Nephron (organoid): ENCODE measurements around the gene ARHGEF10L.

Experiments
- H3K27ac Mint-ChIP-seq, 3 experiments: 2 replicates each; pipeline ENCODE4 v1.8.0; 2020; ENCODE audit warnings: mixed read lengths in 3 of 3, mild to moderate bottlenecking in 2 of 3, moderate library complexity in 1 of 3
- H3K27me3 Mint-ChIP-seq: 2 replicates; pipeline ENCODE4 v1.8.0; 2021; ENCODE audit warnings: low read depth, mild to moderate bottlenecking, moderate library complexity, mixed read lengths
- H3K36me3 Mint-ChIP-seq: 2 replicates; pipeline ENCODE4 v1.8.0; 2020; ENCODE audit warnings: low read depth, mixed read lengths
- H3K4me1 Mint-ChIP-seq: 2 replicates; pipeline ENCODE4 v1.8.0; 2020; ENCODE audit warnings: mixed read lengths
- H3K4me3 Mint-ChIP-seq, 3 experiments: 2 replicates each; pipeline ENCODE4 v1.8.0; 2020; ENCODE audit warnings: mild to moderate bottlenecking in 3 of 3, mixed read lengths in 3 of 3, moderate library complexity in 2 of 3
- H3K9me3 Mint-ChIP-seq: 2 replicates; pipeline ENCODE4 v1.8.0; 2020; ENCODE audit warnings: mixed read lengths
- TF ChIP-seq, protein P1 (sequence below), 3 experiments: fragments of 200-600 bp; sonication (generic); IDR thresholded peaks; one replicate each; pipeline ENCODE4 v1.5.0; 2021; ENCODE audit warnings: antibody characterized with exemption in 3 of 3; ENCODE audit not compliant: unreplicated experiment in 3 of 3

ARHGEF10L gene

DNA sequence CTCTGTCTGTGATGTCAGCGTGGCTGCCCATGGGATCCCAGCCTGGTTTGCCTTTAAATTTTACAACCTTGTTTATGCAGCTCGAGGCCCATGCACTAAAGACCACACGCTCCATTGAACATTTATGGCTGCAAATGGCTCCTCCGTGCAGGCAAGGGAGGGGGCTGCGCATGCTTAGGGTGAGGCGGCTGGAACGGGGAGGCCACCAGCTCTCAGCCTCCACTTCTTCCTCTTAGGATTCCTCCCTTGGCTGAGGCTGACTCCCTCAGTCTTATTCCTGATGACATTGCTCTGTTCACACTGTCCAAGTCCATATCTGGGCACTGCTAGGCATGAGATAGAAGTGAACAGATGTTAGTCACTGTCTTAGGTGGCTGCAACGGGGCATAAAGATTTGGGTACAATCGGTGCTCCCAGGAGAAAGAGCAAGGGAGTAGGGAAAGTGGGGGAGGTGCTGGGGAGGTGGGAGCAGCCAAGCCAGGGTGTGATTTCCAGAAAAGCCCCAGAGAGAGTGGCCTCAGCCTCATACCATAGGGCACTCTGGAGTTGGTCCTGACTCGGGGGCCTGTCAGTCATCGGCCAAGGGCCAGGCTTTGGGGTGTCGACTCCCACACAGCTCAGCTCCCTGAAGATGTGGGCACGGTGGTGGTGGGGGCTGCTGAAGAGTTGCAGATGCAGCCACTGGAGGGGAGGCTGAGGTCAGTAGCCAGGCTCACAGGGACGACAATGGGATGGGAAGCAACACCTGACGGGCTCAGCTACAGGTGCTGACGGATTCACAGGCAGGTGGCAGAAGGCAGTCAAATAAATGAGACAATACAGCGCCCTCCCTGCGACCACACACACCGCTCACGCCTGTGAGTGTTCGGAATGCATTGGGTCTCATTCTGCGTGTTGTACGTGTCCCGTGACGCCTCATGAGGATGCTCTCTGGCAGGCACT is 178.4 kb downstream of the ARHGEF10L start:
- TF ChIP-seq, protein P1, sequence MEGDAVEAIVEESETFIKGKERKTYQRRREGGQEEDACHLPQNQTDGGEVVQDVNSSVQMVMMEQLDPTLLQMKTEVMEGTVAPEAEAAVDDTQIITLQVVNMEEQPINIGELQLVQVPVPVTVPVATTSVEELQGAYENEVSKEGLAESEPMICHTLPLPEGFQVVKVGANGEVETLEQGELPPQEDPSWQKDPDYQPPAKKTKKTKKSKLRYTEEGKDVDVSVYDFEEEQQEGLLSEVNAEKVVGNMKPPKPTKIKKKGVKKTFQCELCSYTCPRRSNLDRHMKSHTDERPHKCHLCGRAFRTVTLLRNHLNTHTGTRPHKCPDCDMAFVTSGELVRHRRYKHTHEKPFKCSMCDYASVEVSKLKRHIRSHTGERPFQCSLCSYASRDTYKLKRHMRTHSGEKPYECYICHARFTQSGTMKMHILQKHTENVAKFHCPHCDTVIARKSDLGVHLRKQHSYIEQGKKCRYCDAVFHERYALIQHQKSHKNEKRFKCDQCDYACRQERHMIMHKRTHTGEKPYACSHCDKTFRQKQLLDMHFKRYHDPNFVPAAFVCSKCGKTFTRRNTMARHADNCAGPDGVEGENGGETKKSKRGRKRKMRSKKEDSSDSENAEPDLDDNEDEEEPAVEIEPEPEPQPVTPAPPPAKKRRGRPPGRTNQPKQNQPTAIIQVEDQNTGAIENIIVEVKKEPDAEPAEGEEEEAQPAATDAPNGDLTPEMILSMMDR (IDR thresholded peaks at IDR 0.05; ENCODE audit: unreplicated experiment in 3 of 3) = no peak
- H3K36me3 Mint-ChIP-seq = no peaks in the 10 kb centered on the region
- H3K4me3 Mint-ChIP-seq = no peak overlapping the region
- peaks cover 25% of the 10 kb centered on the region for H3K27me3 Mint-ChIP-seq
- H3K27ac Mint-ChIP-seq = peak overlapping the region in 2 of 3 experiments; percentile 11 to 79
- peaks cover 9% of the 10 kb centered on the region for H3K4me1 Mint-ChIP-seq
- H3K9me3 Mint-ChIP-seq = no peaks in the 10 kb centered on the region

DNA sequence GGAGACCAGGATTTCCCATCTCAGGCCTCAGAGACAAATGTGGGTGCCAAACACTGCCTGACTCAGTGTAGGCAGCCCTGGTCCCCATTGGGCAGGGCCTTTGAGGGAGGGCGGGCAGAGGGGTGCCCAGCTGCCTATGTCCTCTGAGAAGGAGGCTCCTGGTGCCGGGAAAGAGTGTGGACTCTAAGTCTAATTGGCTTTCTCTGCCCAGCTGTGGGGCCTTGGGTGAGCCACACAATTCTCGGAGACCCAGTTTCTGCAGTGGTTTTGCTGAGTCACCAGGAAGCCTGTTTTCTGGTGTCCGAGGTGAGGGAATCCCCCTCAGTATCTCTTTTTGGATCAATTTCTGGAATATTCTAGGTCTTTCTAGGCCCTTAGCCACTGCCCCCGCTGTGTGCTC is 180.4 kb downstream of the ARHGEF10L start:
- Mint-ChIP-seq H3K4me1 (peaks cover 9% of the 10 kb centered on the region), H3K9me3 (no peaks in the 10 kb centered on the region), H3K36me3 (no peaks in the 10 kb centered on the region), H3K4me3 (no peak overlapping the region), H3K27me3 (peaks cover 27% of the 10 kb centered on the region), H3K27ac (no peak overlapping the region)
- TF ChIP-seq, protein P1 (IDR thresholded peaks at IDR 0.05; ENCODE audit: unreplicated experiment in 3 of 3) = no peak

DNA sequence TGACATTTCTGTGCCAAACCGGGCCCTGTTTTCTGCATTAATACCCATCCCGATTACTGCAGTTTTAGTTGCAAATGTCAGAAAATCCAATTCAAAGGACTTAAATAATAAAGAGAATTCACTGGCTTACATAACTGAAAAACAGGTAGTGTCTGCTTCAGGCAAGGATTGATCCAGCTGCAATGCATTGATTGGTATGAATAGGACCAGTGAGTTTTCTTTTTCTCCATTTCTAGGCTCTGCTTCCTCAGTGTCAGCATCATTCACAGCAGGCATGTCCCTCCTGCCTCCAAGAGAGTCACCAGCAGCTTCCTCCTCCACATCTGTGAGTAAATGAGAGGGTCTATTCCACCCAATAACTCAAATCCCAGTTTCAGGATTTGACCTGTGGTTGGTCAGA is 181.9 kb downstream of the ARHGEF10L start:
- Mint-ChIP-seq H3K9me3 (no peaks in the 10 kb centered on the region), H3K27ac (no peak overlapping the region), H3K4me1 (peaks cover 9% of the 10 kb centered on the region), H3K36me3 (no peaks in the 10 kb centered on the region), H3K27me3 (peaks cover 20% of the 10 kb centered on the region), H3K4me3 (no peak overlapping the region)
- TF ChIP-seq, protein P1 (IDR thresholded peaks at IDR 0.05; ENCODE audit: unreplicated experiment in 3 of 3) = no peak

DNA sequence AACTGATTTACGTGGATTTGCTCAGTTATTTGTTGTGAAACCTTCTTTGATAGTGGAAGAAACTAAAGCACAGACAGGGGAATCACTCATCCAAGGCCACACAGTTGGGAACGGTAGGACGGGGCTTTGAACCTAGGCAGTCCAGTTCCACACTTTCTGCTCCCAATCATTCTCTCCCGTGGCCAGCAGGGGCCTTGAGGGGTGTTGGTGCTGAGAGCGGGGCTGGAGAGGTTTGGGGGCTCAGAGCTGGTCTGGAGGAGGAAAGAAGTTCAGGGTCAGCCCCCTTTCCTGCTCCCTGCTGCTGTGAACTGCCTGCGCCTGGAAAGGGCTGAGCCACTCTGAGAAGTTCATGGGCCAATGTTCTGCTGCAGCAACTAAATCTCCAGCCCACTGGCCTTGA is 184.2 kb downstream of the ARHGEF10L start:
- no peaks in the 10 kb centered on the region for H3K36me3 Mint-ChIP-seq
- H3K27me3 Mint-ChIP-seq = peaks cover 20% of the 10 kb centered on the region
- no peaks in the 10 kb centered on the region for H3K9me3 Mint-ChIP-seq
- TF ChIP-seq, protein P1 (IDR thresholded peaks at IDR 0.05; ENCODE audit: unreplicated experiment in 3 of 3) = no peak
- H3K27ac Mint-ChIP-seq = no peak overlapping the region
- no peak overlapping the region for H3K4me3 Mint-ChIP-seq
- no peaks in the 10 kb centered on the region for H3K4me1 Mint-ChIP-seq

DNA sequence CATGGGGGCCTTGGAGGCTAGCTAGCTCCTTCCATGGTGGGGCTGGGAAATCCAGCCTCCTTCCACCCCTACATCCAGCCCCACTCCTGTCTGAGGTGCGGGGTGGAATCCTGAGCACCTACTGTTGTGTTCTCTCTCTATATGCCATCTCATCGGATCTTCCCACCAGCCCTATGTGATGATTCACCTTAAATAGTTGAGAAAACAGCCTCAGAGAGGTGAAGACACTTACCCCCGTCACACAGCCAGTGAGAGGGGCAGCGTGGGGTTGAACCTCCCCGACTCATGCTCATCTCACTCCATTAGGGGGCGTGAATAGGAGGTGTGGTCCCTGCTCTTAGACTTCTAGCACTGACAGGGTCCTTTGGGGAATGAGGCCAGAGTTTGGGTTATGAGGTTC is 184.7 kb downstream of the ARHGEF10L start:
- H3K4me3 Mint-ChIP-seq = no peak overlapping the region
- no peaks in the 10 kb centered on the region for H3K4me1 Mint-ChIP-seq
- H3K27me3 Mint-ChIP-seq = peaks cover 24% of the 10 kb centered on the region
- H3K27ac Mint-ChIP-seq = no peak overlapping the region
- H3K9me3 Mint-ChIP-seq = no peaks in the 10 kb centered on the region
- H3K36me3 Mint-ChIP-seq = no peaks in the 10 kb centered on the region
- TF ChIP-seq, protein P1 (IDR thresholded peaks at IDR 0.05; ENCODE audit: unreplicated experiment in 3 of 3) = no peak
